Fibroblast of mammary gland (primary cell): ENCODE data around the gene KCTD1.

ENCODE experiments used
- DNase-seq: peaks from one replicate; pipeline ENCODE4 v3.0.0-alpha.2; 2010; ENCODE audit warnings: low read depth
- H3K4me3 ChIP-seq: 2 replicates; pipeline ENCODE4 v1.5.1; 2011; ENCODE audit warnings: low read depth, mild to moderate bottlenecking, low read length, moderate library complexity; ENCODE audit not compliant: control insufficient read depth
- TF ChIP-seq, protein P1 (sequence below): conservative IDR thresholded peaks from 2 replicates; pipeline ENCODE4 v1.5.1; 2011; ENCODE audit warnings: low read depth, low read length, inconsistent platforms; ENCODE audit not compliant: control insufficient read depth, insufficient read depth

Gene KCTD1

DNA sequence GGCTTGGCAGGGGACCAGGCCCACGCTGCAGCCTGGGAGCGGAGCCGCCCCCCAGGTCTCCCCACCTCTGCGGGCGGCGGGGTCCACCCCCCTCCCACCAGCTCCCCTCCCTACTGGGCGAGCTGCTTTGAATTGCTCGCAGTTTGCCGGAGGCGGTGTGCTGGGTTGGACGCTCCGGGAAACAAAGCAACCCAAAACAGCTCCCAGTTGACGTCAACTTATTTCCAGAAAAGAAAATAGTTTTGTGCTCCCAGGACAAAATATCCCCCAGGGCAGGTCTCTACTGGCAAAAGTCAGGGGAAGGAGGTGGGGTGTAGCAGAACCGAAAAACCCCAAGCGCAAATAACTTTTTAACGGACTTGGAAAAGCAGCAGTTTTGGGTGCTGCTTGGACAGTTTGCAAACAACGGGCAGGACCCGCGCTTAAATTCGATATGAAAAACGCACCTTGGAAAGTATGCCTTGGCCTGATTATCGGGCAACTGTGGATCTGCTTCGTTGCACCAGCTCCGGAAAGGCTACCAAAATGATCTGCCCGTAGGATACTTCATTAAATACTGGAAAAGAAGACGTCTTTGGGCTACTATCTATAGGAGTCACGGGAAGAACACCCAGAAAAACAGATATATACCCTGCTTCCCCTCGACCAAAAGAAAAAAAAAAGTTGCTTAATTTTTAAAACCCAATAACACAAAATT lies 2.8 kb upstream of the KCTD1 start:
- no peak overlapping the region for H3K4me3 ChIP-seq
- TF ChIP-seq, protein P1, sequence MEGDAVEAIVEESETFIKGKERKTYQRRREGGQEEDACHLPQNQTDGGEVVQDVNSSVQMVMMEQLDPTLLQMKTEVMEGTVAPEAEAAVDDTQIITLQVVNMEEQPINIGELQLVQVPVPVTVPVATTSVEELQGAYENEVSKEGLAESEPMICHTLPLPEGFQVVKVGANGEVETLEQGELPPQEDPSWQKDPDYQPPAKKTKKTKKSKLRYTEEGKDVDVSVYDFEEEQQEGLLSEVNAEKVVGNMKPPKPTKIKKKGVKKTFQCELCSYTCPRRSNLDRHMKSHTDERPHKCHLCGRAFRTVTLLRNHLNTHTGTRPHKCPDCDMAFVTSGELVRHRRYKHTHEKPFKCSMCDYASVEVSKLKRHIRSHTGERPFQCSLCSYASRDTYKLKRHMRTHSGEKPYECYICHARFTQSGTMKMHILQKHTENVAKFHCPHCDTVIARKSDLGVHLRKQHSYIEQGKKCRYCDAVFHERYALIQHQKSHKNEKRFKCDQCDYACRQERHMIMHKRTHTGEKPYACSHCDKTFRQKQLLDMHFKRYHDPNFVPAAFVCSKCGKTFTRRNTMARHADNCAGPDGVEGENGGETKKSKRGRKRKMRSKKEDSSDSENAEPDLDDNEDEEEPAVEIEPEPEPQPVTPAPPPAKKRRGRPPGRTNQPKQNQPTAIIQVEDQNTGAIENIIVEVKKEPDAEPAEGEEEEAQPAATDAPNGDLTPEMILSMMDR, result no peak

DNA sequence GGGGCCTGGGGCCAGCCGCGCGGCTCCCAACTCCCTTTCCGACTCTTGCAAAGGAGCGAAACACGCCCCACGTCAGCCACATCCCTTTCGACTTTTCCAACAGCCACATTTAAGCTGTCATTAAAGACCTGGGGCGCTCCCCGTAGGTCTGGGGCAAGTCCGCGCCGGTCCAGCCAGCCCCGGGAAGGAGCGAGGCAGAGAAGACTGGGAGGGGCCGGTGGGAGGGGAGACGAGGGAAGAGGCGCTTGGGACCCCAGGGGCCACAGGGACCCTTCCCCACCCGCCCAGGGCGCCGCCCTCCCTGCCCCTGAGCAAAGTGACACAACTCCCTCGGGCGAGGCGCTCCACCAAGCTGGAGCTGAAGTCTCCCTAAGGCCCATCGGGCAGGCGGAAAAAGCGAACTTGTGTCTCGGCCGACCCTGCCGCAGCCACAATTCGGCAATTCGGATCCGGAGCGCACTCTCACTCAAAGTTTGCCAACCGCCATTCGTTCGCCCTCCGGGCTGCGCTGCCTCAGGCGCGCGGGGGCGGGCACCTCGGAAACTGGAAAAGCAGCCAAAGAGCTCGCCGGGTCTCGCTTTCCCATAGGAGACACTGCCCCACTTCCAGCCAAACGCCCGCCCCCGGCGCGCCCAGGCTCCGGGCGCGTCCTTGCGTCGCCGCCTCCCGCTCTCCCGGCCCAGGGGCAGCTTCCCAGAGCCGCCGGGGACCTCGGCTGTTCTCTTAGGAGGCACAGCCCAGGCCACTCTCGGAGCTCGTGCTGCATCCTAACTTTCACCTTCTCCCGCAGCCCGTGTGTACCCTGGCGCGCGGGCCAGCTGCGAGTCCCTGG lies 1.1 kb upstream of the KCTD1 start:
- TF ChIP-seq, protein P1, result no peak
- peak; percentile 68 for DNase-seq
- peak overlapping the region; percentile 63 for H3K4me3 ChIP-seq

More for the DNA sequence above, 2.8 kb upstream of the KCTD1 start:
- DNase-seq, result no peak

DNA sequence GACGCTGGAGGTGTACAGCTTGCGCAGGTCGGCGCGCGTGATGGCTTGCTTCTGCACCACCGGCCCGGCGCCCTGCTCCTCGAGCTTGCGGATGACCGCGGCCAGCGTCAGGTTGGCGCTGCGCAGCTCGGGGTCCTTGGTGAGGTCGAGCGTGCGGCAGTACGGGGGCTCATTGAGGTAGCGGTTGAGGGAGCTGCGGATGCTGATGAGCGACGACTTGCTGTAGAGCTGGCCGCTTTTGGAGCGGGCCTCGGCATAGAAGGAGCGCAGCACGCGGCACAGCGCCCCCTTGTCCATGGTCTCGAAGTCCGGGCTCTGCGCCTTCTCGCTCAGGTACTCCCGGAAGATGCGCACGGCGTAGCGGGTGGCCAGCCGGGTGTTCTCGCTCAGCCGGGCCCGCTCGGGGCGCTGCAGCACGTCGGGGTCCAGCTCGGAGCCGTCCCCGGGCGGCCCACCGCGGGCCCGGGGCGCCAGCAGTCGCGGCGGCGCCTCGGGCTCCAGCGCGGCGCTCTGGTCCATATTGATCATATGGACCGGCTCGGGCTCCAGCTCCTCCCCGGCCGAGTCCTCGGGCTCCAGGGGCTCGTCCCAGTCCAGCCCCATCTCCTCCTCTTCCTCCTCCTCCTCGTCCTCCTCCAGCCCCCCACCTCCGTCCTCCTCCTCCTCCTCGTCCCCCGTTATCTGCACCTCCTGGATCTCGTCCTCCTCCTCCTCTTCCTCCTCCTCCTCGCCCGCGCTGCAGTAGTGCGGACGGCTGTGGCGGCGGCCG lies 523 bp downstream of the KCTD1 start:
- TF ChIP-seq, protein P1, result peak; percentile 25
- peak overlapping the region; percentile 63 for H3K4me3 ChIP-seq

DNA sequence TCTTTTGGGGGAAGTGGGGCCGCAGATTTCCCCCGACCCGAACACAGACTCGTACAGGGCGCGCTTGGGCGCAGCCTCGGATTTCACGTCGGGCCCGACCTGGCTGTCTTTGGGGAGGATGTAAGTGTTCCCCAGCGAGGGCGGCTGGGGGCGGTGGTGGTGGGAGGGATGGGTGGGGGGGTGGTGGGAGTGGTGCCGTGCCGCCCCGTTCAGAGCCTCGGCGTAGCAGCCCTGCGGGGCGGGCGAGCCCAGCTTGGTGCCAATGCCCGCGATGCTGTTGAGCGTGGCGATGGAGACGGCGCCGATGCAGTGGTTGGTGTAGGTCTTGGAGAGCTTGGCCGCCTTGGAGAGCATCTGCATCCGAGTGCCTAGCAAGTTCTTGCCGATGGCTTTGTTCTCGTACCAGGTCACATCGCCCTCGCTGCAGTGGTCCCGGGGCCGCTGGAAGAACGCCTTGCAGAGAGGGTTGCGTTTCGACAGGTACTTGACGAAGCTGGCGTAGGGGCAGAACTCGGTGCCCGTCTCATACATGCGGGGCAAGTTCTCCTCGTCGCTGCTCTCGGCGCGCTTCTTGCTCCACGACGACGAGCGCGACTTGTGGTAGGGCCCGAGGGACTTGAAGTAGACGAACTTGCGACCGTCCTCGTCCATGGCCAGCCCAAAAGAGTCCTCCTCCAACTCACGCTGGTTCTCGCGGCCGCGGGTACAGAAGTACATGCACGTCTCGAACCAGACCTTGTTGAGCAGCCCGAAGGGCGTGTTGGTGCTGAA lies 1.3 kb downstream of the KCTD1 start:
- H3K4me3 ChIP-seq, result peak overlapping the region; percentile 63
- TF ChIP-seq, protein P1, result no peak
- no peak for DNase-seq

More for the DNA sequence above, 523 bp downstream of the KCTD1 start:
- peak; percentile 75 for DNase-seq

DNA sequence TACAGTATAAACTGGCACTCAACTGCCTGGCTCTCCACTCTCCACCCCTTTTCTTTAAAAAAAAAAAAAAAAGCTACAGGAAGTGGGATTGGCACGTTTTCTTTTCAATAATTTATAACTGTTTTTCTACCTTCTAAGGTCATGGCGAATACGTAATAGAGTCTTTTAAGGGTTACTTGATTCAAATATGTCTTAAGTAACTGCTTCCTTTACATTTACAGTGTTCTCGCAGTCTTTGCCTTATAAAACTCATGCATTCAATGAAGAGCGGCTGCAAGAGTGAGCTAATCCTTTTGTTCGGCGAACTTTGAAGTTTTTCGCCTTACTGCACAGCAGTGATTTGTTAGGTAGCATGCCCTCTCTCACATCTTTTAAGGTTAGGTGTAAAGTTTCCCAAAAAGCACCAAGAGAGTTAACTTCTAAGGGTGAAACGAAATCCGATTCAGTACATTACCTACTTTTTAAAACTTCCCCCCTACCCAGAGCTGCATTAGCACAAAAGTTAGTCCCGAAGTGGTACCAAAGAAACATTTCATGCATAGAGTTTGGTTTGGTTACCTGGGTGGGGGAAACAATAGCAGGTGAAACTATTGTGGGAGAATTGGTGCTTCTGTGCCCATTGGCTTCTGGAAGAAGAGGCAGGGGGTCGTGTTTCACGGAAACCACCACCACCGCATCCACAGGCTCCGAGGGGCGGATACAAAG lies 2.0 kb downstream of the KCTD1 start:
- DNase-seq, result no peak
- H3K4me3 ChIP-seq, result no peak overlapping the region
- TF ChIP-seq, protein P1, result no peak
